ENCODE data around the gene AJM1.
"Not testable (repeated sequence)": the region's sequence is repeated elsewhere in the genome, so short reads cannot be mapped to it uniquely, and the experiment has no call there.

Gene AJM1

DNA sequence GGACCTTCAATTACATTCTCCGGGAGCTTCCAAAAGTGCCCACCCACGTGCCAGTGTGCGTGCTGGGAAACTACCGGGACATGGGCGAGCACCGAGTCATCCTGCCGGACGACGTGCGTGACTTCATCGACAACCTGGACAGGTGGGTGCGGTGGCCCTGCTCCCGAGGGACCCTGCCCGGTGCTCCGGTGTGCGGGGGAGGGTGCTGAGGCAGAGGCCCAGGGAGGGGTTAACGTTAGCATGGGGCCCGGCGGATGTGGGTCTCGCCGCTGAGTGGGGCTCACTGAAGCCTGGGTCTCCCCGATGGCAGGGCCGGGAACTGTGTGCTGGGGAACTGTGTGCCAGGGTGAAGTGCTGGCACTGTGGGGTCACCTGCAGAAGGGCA lies 10.6 kb upstream of the AJM1 start:
- FAIRE-seq, result no peak

- no peak for FAIRE-seq
Observed at GRCh38 chr9:136832581-136832980, 9.7 kb upstream of the AJM1 start.

GRCh38 chr9:136833381-136834048 lies 8.8 kb upstream of the AJM1 start:
- FAIRE-seq, result not testable (repeated sequence)

DNA sequence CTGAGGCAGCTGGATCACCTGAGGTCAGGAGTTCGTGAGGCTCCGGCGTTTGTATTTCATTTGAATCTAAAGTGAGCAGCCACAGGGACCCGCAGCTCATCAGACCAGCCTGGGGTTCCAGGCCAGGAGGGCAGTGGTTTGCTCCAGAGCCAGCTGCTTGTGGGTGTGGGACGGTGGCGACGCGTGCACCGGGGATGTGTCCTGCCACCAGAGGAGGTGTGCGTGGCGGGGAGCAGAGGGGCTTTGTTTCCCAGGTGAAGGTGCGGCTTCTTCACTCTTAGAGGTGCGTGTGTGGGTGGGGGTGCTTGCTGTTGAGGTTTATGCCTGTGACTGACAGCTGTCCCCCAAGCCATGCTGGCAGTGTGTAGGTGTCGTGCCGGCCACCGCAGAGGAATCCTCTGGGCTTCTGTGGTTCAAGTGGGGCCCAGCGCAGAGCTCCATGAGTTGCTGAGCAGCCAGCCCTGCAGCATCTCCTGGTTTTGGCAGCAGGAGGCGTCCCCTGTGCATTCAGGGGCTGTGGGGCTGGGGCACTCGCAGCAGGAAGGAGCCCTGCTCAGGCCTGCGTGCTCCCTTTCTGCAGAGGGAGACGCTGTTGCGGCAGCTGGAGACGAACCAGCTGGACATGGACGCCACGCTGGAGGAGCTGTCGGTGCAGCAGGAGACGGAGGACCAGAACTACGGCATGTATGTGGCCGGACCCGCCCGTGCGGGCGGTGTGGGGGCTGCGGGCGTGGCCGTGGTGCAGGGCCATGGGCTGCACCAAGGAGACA lies 6.9 kb upstream of the AJM1 start:
- FAIRE-seq, result no peak

DNA sequence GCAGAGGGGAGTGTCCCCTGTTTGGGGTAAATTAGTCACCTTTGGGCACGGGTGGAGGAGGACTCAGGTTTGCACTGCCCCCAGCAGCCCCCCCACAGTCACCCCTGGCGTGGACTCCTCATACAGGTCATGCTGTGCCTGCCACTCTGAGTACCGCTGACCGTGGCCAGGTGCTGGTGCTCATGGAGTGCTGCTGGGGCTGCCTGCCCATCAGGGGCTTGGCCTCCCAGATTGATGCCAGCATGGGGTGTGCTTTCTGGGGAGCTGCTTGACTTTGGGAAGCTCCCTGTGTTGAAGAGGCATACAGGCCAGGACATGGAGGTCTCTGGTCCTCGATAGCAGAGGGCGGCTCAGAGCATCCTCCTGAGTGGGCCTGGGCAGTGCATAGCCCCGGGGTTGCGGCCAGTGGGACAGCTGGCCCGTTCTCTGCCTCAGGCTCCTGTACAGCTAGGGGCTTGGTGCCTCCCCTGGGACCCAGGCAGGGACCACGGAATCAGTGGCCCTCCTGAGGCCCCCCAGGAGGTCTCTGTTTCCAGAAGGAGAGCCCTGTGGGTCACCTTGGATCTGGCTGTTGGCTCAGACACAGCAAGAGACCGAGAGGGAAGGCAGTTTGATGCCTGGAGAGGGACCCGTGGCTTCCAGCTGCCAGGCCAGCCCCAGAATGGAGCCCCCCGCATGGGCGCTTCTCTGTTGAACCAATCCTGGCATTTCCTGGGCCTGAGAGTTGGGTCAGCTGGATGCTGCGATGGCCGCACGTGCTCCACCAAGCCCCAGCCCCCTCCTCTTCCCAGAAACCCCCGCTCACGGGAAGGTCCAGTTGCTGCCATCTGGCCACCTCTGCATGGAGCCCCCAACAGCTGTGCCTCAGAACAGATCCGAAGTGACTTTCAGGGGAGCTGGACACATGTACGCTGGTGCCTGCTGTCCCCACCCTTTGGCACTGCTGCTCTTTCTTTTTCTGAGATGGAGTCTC lies 6.1 kb upstream of the AJM1 start:
- no peak for FAIRE-seq

- FAIRE-seq, result no peak
Observed at GRCh38 chr9:136837146-136837855, 5.0 kb upstream of the AJM1 start.

DNA sequence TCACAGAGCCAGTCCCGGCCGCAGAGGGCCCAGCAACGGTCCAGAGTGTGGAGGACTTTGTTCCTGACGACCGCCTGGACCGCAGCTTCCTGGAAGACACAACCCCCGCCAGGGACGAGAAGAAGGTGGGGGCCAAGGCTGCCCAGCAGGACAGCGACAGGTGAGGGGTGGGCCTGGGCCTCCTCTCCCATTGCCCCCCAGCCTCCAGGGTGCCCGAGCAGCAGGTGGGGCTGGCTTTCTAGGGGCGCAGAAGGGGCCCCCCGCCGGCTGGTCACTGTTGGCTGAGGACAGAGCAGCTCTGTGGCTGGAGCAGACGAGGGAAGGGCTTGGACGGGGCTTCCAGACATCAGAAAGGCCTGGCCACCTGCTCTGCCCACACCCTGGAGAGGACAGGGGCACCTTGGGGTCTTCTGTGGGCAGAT lies 4.4 kb upstream of the AJM1 start:
- FAIRE-seq, result not testable (repeated sequence)

DNA sequence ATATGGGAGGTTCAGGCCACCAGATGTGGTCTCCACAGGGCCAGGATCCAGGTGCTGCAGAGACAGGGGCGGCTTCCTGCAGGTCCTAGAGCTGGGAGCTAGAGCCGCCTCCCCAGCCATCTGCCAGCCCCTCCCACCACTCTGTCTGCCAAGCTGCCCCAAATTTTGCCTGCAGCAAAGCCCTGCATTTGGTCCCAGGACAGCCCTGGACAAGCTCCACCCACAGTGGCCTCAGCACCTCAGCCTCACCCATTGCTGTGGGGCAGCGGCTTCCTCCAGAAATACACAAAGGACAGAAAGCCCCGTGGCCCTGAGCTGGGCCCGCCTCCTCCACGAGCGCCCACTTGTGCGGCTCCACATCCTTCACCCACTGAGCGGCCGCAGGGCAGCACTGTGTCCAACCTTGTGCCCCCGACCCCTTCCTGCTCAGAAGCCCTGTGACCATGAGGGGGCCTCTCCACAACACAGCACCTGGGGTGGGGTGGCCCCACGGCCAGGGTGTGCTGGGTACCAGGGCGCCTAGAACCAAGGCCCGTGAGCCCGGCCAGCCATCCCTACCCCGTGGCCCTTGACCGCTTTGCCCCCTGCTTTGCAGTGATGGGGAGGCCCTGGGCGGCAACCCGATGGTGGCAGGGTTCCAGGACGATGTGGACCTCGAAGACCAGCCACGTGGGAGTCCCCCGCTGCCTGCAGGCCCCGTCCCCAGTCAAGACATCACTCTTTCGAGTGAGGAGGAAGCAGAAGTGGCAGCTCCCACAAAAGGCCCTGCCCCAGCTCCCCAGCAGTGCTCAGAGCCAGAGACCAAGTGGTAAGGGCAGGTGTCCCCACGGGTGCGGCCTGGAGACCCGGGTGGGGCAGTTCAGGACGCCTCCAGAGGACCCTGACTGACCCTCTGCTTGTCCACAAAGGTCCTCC lies 3.7 kb upstream of the AJM1 start:
- FAIRE-seq, result no peak

GRCh38 chr9:136839229-136840139 lies 2.8 kb upstream of the AJM1 start:
- FAIRE-seq, result no peak

GRCh38 chr9:136840140-136840876 lies 2.0 kb upstream of the AJM1 start:
- no peak for FAIRE-seq

GRCh38 chr9:136840877-136841645 lies 1.2 kb upstream of the AJM1 start:
- no peak for FAIRE-seq

DNA sequence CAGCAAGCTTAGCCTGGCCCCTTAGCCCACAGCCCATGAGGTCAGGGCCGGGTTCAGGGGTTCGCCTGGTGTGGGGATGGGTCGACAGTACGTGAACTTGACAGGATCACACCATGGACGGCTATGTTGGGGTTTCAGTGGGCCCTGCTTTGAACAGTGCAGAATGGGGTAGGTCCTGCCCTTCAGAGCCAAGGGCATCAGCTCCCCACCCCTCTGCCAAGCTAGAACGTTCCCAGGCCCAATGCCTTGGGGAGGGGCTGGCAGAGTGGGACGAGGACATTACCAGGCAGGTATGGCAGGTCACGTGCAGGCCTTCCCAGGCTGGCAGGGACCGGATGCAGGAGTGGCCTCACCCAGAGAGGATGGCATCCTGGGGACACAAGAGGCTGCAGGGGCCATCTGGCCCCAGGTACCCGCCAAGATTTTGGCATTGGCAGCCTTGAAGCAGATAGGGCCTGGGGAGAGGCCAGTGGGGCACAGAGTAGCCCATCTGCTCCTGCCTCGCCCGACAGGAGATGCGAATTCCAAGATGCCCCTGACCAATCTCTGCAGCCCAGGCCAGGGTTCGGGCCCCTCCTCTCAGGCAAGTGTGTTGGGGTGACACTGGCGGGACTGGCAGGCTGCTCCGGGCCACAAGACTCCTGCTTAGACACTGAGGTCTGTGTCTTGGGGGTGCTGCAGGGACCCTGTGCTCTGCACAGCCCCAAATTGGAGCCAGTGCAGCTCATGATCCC lies 465 bp upstream of the AJM1 start:
- FAIRE-seq, result not testable (repeated sequence)

GRCh38 chr9:136843159-136843800 lies 1.0 kb downstream of the AJM1 start:
- not testable (repeated sequence) for FAIRE-seq

GRCh38 chr9:136843801-136844740 lies 1.8 kb downstream of the AJM1 start:
- not testable (repeated sequence) for FAIRE-seq

DNA sequence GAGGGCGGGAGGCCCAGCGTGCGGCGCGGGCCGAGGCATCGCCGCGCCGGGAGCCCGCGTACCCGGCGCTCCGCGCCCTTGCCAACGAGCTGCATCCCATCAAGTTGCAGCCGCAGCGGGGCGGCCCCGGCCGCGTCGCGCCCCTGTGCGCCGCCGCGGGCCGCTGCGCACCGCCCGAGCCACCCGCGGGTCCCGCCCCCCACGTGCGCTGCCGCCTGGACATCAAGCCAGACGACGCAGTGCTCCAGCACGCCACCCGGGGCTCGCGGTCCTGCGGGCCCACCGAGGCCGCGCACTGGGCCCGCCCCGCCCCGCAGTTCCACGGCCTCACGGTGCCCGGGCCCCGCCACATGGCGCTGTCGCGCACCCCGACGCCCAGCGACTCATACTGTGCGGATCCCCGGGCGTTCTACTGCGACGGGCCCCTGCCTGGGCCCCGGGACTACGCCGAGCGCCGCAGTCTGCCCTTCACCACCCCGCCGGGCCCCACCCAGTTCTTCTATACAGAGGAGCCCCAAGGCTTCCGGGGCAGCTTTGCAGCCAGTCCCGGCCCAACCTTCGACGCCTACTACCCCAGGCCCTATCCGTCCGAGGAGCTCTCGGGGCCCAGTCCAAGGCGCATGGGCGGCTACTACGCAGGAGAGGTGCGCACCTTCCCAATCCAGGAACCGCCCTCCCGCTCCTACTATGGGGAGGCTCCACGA lies 2.6 kb downstream of the AJM1 start:
- FAIRE-seq, result no peak

Measured in TTC549 (cell line).